ENCODE data around the gene FERMT3. TPM values are rescaled to one million over a fixed set of nuclear protein-coding genes. Genes with fewer than 3 reads are reported as not detected.

The FERMT3 gene
- total and polyA plus RNA-seq, 2 of the 13 experiments (the other 11 are each of a cell fraction or from before 2014, with no cell fraction given), result 0.29 TPM; not detected in 1

DNA sequence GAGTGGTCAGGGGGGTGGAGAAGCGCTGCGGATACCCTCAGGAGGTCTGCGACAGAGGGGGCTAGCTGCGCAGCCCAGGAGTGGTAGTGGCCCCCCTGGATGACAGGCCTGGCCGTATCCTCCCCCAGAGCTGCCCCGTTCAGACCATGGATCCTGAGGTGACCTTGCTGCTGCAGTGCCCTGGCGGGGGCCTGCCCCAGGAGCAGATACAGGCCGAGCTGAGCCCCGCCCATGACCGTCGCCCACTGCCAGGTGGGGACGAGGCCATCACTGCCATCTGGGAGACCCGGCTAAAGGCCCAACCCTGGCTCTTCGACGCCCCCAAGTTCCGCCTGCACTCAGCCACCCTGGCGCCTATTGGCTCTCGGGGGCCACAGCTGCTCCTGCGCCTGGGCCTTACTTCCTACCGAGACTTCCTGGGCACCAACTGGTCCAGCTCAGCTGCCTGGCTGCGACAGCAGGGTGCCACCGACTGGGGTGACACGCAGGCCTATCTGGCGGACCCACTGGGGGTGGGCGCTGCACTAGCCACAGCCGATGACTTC is 20.1 kb downstream of the FERMT3 start (continued):
- TF ChIP-seq MYPOP (CRISPR knock-in tag; IDR thresholded peaks at IDR 0.05) (no peak), STAT6 (CRISPR knock-in tag; IDR thresholded peaks at IDR 0.05; ENCODE audit: borderline replicate concordance) (no peak), MTF1 (CRISPR knock-in tag; IDR thresholded peaks at IDR 0.05) (no peak), TCF7 (IDR thresholded peaks at IDR 0.05; ENCODE audit: low read depth) (no peak), ZNF317 (CRISPR knock-in tag; IDR thresholded peaks at IDR 0.05) (0 out of 2 replicates have a peak, but pooled peaks have one; percentile 7), NR2F6 (IDR thresholded peaks at IDR 0.05) (no peak), NR2F6 (CRISPR knock-in tag; IDR thresholded peaks at IDR 0.05) (no peak; the same call in 1 of the 2 replicates), ZNF678 (CRISPR knock-in tag; IDR thresholded peaks at IDR 0.05) (no peak), NR2C2 (CRISPR knock-in tag; IDR thresholded peaks at IDR 0.05; ENCODE audit: borderline replicate concordance) (no peak), ZNF775 (CRISPR knock-in tag; IDR thresholded peaks at IDR 0.05; ENCODE audit: borderline replicate concordance) (no peak), ZNF83 (CRISPR knock-in tag; IDR thresholded peaks at IDR 0.05; ENCODE audit: borderline replicate concordance) (no peak), MED1 (CRISPR knock-in tag; IDR thresholded peaks at IDR 0.05) (peak; percentile 22; the same call in 1 of the 2 replicates), ETV5 (CRISPR knock-in tag; IDR thresholded peaks at IDR 0.05; ENCODE audit: borderline replicate concordance) (peak; percentile 49; the same call in 1 of the 2 replicates), SNRNP70 (IDR thresholded peaks at IDR 0.05; ENCODE audit: low read depth, low read length) (no peak), ZNF20 (CRISPR knock-in tag; IDR thresholded peaks at IDR 0.05) (no peak), RXRA (CRISPR knock-in tag; IDR thresholded peaks at IDR 0.05) (no peak), ISL2 (CRISPR knock-in tag; IDR thresholded peaks at IDR 0.05) (no peak), BORCS8-MEF2B (CRISPR knock-in tag; IDR thresholded peaks at IDR 0.05) (no peak; the same call in 1 of the 2 replicates), ELK4 (CRISPR knock-in tag; IDR thresholded peaks at IDR 0.05; ENCODE audit: borderline replicate concordance) (no peak), ZNF264 (CRISPR knock-in tag; IDR thresholded peaks at IDR 0.05) (0 out of 2 replicates have a peak, but pooled peaks have one; percentile 19), FOXC1 (CRISPR knock-in tag; IDR thresholded peaks at IDR 0.05; ENCODE audit: borderline replicate concordance) (no peak)
- TF ChIP-seq, protein P1, sequence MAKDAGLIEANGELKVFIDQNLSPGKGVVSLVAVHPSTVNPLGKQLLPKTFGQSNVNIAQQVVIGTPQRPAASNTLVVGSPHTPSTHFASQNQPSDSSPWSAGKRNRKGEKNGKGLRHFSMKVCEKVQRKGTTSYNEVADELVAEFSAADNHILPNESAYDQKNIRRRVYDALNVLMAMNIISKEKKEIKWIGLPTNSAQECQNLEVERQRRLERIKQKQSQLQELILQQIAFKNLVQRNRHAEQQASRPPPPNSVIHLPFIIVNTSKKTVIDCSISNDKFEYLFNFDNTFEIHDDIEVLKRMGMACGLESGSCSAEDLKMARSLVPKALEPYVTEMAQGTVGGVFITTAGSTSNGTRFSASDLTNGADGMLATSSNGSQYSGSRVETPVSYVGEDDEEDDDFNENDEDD (CRISPR knock-in tag; IDR thresholded peaks at IDR 0.05; ENCODE audit: borderline replicate concordance), result peak; percentile 38; the same call in 1 of the 2 replicates
- TF ChIP-seq, protein P2, sequence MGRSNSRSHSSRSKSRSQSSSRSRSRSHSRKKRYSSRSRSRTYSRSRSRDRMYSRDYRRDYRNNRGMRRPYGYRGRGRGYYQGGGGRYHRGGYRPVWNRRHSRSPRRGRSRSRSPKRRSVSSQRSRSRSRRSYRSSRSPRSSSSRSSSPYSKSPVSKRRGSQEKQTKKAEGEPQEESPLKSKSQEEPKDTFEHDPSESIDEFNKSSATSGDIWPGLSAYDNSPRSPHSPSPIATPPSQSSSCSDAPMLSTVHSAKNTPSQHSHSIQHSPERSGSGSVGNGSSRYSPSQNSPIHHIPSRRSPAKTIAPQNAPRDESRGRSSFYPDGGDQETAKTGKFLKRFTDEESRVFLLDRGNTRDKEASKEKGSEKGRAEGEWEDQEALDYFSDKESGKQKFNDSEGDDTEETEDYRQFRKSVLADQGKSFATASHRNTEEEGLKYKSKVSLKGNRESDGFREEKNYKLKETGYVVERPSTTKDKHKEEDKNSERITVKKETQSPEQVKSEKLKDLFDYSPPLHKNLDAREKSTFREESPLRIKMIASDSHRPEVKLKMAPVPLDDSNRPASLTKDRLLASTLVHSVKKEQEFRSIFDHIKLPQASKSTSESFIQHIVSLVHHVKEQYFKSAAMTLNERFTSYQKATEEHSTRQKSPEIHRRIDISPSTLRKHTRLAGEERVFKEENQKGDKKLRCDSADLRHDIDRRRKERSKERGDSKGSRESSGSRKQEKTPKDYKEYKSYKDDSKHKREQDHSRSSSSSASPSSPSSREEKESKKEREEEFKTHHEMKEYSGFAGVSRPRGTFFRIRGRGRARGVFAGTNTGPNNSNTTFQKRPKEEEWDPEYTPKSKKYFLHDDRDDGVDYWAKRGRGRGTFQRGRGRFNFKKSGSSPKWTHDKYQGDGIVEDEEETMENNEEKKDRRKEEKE (IDR thresholded peaks at IDR 0.05), result no peak
